Activated B cell treated with CpG ODN at 0.5 μM for 24 hours (primary cell): ENCODE measurements around the gene OR52I2. TPM values are rescaled to one million over a fixed set of nuclear protein-coding genes. Genes with fewer than 3 reads are reported as not detected.

Experiments
- ATAC-seq: fragments of 200-7000 bp; cut with Tn5 transposase; one replicate; pipeline ENCODE4 v1.10.0; 2021; ENCODE audit warnings: low read depth, mild to moderate bottlenecking, moderate library complexity
- CTCF ChIA-PET: fragments of 350-600 bp; sonication (Branson Sonifier 250); formaldehyde crosslinking; loops from one replicate; lab custom pipeline; 2021; ENCODE audit warnings: antibody characterized with exemption; lab: Charles Lee
- POLR2A ChIA-PET: fragments of 350-600 bp; sonication (Branson Sonifier 250); formaldehyde crosslinking; loops from one replicate; lab custom pipeline; 2021; ENCODE audit warnings: antibody characterized with exemption; lab: Charles Lee
- DNase-seq: peaks from one replicate; pipeline ENCODE4 v3.0.0; 2022
- H3K27ac Mint-ChIP-seq: one replicate; pipeline ENCODE4 v1.8.0; 2020; ENCODE audit warnings: mixed read lengths
- H3K27me3 Mint-ChIP-seq: one replicate; pipeline ENCODE4 v1.8.0; 2021; ENCODE audit warnings: mixed read lengths
- H3K36me3 Mint-ChIP-seq: one replicate; pipeline ENCODE4 v1.8.0; 2021; ENCODE audit warnings: low read depth, mixed read lengths
- H3K4me1 Mint-ChIP-seq: one replicate; pipeline ENCODE4 v1.8.0; 2021; ENCODE audit warnings: mixed read lengths
- H3K4me3 Mint-ChIP-seq: one replicate; pipeline ENCODE4 v1.8.0; 2020; ENCODE audit warnings: mild to moderate bottlenecking, mixed read lengths
- H3K9me3 Mint-ChIP-seq: one replicate; pipeline ENCODE4 v1.8.0; 2020; ENCODE audit warnings: mixed read lengths
- intact Hi-C: fragments of 100-400 bp; cut with micrococcal nuclease; formaldehyde crosslinking; loops from one replicate; pipeline ENCODE4 v1.15.1; 2024
- total RNA-seq: library from RNA; stranded (reverse); gene quantifications from 2 replicates; pipeline ENCODE4 v1.2.3, GENCODE V29; 2022
- TF ChIP-seq, protein P1 (sequence below): fragments of 200-600 bp; IDR thresholded peaks from one replicate; pipeline ENCODE4 v1.8.0; 2022; ENCODE audit warnings: antibody characterized with exemption, mild to moderate bottlenecking

The OR52I2 gene
- total RNA-seq, 1 donor from 2014 or later: not detected

DNA sequence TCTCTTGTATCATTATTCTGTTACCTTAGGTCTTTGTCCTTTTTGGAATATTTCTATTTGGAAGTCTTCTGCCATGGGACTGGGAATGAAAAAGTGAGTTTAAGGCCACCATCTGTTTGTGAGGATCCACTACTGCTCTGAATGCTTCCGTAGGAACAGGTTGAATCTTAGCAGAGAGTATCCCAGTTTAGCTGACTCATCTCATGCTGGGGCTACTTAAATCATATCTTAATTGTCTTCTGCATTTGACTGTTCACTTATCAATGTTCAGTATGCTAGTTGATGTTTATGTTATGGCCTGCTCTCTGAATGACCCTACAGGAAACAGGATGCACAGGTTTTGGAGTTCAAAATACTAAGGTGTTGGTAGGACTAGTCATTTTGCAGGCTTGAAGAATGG lies 1.4 kb upstream of the OR52I2 start:
- TF ChIP-seq, protein P1, sequence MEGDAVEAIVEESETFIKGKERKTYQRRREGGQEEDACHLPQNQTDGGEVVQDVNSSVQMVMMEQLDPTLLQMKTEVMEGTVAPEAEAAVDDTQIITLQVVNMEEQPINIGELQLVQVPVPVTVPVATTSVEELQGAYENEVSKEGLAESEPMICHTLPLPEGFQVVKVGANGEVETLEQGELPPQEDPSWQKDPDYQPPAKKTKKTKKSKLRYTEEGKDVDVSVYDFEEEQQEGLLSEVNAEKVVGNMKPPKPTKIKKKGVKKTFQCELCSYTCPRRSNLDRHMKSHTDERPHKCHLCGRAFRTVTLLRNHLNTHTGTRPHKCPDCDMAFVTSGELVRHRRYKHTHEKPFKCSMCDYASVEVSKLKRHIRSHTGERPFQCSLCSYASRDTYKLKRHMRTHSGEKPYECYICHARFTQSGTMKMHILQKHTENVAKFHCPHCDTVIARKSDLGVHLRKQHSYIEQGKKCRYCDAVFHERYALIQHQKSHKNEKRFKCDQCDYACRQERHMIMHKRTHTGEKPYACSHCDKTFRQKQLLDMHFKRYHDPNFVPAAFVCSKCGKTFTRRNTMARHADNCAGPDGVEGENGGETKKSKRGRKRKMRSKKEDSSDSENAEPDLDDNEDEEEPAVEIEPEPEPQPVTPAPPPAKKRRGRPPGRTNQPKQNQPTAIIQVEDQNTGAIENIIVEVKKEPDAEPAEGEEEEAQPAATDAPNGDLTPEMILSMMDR: no peak
- Mint-ChIP-seq H3K4me3 (no peak overlapping the region), H3K27me3 (peaks cover 24% of the 10 kb centered on the region), H3K36me3 (no peaks in the 10 kb centered on the region), H3K9me3 (no peaks in the 10 kb centered on the region), H3K4me1 (no peaks in the 10 kb centered on the region), H3K27ac (no peak overlapping the region)
- no peak for ATAC-seq
- CTCF ChIA-PET: no interaction called here
- no peak for DNase-seq
- POLR2A ChIA-PET: no interaction called here
- intact Hi-C loops: no loop called here

- Mint-ChIP-seq H3K27me3 (peaks cover 7% of the 10 kb centered on the region), H3K36me3 (no peaks in the 10 kb centered on the region), H3K4me3 (no peak overlapping the region), H3K9me3 (no peaks in the 10 kb centered on the region), H3K27ac (no peak overlapping the region), H3K4me1 (no peaks in the 10 kb centered on the region)
- TF ChIP-seq, protein P1: no peak
- ATAC-seq: no peak
- DNase-seq: no peak
- ChIA-PET CTCF (no interaction called here), POLR2A (no interaction called here)
- intact Hi-C loops: no loop called here
These were observed 7.5 kb downstream of the OR52I2 start for GRCh38 chr11:4589017-4589416.

GRCh38 chr11:4593739-4594138 lies 12.2 kb downstream of the OR52I2 start, which contains the start of gene OR52I1:
TSS of gene OR52I1 (plus strand) at chr11:4594039. CDS start at chr11:4594039, 0 bp downstream.
- TF ChIP-seq, protein P1: no peak
- Mint-ChIP-seq H3K27ac (no peak within 1 kb of the TSS), H3K4me3 (no peak within 1 kb of the TSS), H3K4me1 (no peaks in the 10 kb centered on the region), H3K36me3 (peaks cover 29% of the 10 kb centered on the region), H3K27me3 (no peaks in the 10 kb centered on the region), H3K9me3 (no peaks in the 10 kb centered on the region)
- POLR2A ChIA-PET: no interaction called here
- no peak for ATAC-seq
- CTCF ChIA-PET: no interaction called here
- DNase-seq: no peak
- intact Hi-C loops: no loop called here

- ATAC-seq (no peak), DNase-seq (no peak)
- CTCF ChIA-PET: no interaction called here
- H3K36me3 Mint-ChIP-seq: peaks cover 53% of the 10 kb centered on the region
- POLR2A ChIA-PET: no interaction called here
- TF ChIP-seq, protein P1: no peak
- peaks cover 37% of the 10 kb centered on the region for H3K4me1 Mint-ChIP-seq
- no peak overlapping the region for H3K4me3 Mint-ChIP-seq
- H3K27me3 Mint-ChIP-seq: no peaks in the 10 kb centered on the region
- intact Hi-C loops: loop anchor here (5.0 to 10.0 kb wide), 3 partner anchors 1090 to 1877 kb away; partner anchors contain the start of genes ARFIP2 and TIMM10B
- H3K9me3 Mint-ChIP-seq: no peaks in the 10 kb centered on the region
- H3K27ac Mint-ChIP-seq: no peak overlapping the region
These were observed 23.5 kb downstream of the OR52I2 start for GRCh38 chr11:4605057-4605456.

- Mint-ChIP-seq H3K4me3 (peak overlapping the region; percentile 95), H3K9me3 (no peaks in the 10 kb centered on the region), H3K4me1 (peaks cover 43% of the 10 kb centered on the region), H3K27ac (no peak overlapping the region), H3K27me3 (no peaks in the 10 kb centered on the region), H3K36me3 (peaks cover 39% of the 10 kb centered on the region)
- intact Hi-C loops: loop anchor here (5.0 to 10.0 kb wide), 3 partner anchors 1088 to 1876 kb away; partner anchors contain the start of genes ARFIP2 and TIMM10B
- ATAC-seq (no peak), DNase-seq (no peak)
- POLR2A ChIA-PET: no interaction called here
- TF ChIP-seq, protein P1: no peak
- CTCF ChIA-PET: interaction anchor here (3.3 kb wide), 1 partner anchor 30 kb away, joined by 14 read pairs; the partner anchor contains the start of gene OR51D1
These were observed 24.9 kb downstream of the OR52I2 start for GRCh38 chr11:4606231-4607015.
